GM19328 (cell line): ENCODE data around the gene MAN1A2.

Experiments used
- ATAC-seq: cut with Tn5 transposase; IDR thresholded peaks from one replicate; pipeline ENCODE4 v1.9.1; 2021; ENCODE audit warnings: mild to moderate bottlenecking, moderate library complexity; ENCODE audit not compliant: unreplicated experiment

Gene MAN1A2

GRCh38 chr1:117359561-117360289, 7.5 kb upstream of the MAN1A2 start:
- no peak for ATAC-seq

- ATAC-seq, result no peak
Observed at GRCh38 chr1:117362986-117363385, 4.3 kb upstream of the MAN1A2 start.

- ATAC-seq, result no peak
Observed at GRCh38 chr1:117363571-117364048, 3.6 kb upstream of the MAN1A2 start.

- no peak for ATAC-seq
Observed at GRCh38 chr1:117364240-117364639, 3.0 kb upstream of the MAN1A2 start.

GRCh38 chr1:117365350-117366176, 1.7 kb upstream of the MAN1A2 start:
- ATAC-seq, result no peak

GRCh38 chr1:117366177-117367045, 838 bp upstream of the MAN1A2 start:
- peak; percentile 47 for ATAC-seq

GRCh38 chr1:117368116-117369108, 1.2 kb downstream of the MAN1A2 start:
- ATAC-seq, result no peak

- ATAC-seq, result no peak
Observed at GRCh38 chr1:117370071-117370470, 2.8 kb downstream of the MAN1A2 start.

GRCh38 chr1:117370509-117370908, 3.3 kb downstream of the MAN1A2 start:
- ATAC-seq, result no peak

- ATAC-seq, result no peak
Observed at GRCh38 chr1:117371441-117372151, 4.3 kb downstream of the MAN1A2 start.

GRCh38 chr1:117372863-117373412, 5.7 kb downstream of the MAN1A2 start:
- no peak for ATAC-seq

GRCh38 chr1:117373932-117374331, 6.7 kb downstream of the MAN1A2 start:
- no peak for ATAC-seq

GRCh38 chr1:117375327-117375726, 8.1 kb downstream of the MAN1A2 start:
- no peak for ATAC-seq

- no peak for ATAC-seq
Observed at GRCh38 chr1:117387060-117387633, 19.9 kb downstream of the MAN1A2 start.

- no peak for ATAC-seq
Observed at GRCh38 chr1:117388328-117388727, 21.1 kb downstream of the MAN1A2 start.

- ATAC-seq, result no peak
Observed at GRCh38 chr1:117389284-117389683, 22.0 kb downstream of the MAN1A2 start.

- ATAC-seq, result no peak
Observed at GRCh38 chr1:117389779-117390178, 22.5 kb downstream of the MAN1A2 start.

GRCh38 chr1:117392771-117393170, 25.5 kb downstream of the MAN1A2 start:
- ATAC-seq, result no peak

GRCh38 chr1:117396074-117396473, 28.8 kb downstream of the MAN1A2 start:
- ATAC-seq, result no peak
